ENCODE measurements around the gene HMCN1. TPM values are rescaled to one million over a fixed set of nuclear protein-coding genes. Genes with fewer than 3 reads are reported as not detected.

HMCN1 gene
- total RNA-seq, result 10 to 100 TPM; 10.6 to 17.3 TPM
- long read RNA-seq, donor 1, partial matches to known transcripts, result 5 of 10 reads
- long read RNA-seq, donor 1, other reads (novel, unspliced or antisense), result 5 of 10 reads
- long read RNA-seq, donor 2, partial matches to known transcripts, result 3 of 6 reads
- long read RNA-seq, donor 2, other reads (novel, unspliced or antisense), result 3 of 6 reads

DNA sequence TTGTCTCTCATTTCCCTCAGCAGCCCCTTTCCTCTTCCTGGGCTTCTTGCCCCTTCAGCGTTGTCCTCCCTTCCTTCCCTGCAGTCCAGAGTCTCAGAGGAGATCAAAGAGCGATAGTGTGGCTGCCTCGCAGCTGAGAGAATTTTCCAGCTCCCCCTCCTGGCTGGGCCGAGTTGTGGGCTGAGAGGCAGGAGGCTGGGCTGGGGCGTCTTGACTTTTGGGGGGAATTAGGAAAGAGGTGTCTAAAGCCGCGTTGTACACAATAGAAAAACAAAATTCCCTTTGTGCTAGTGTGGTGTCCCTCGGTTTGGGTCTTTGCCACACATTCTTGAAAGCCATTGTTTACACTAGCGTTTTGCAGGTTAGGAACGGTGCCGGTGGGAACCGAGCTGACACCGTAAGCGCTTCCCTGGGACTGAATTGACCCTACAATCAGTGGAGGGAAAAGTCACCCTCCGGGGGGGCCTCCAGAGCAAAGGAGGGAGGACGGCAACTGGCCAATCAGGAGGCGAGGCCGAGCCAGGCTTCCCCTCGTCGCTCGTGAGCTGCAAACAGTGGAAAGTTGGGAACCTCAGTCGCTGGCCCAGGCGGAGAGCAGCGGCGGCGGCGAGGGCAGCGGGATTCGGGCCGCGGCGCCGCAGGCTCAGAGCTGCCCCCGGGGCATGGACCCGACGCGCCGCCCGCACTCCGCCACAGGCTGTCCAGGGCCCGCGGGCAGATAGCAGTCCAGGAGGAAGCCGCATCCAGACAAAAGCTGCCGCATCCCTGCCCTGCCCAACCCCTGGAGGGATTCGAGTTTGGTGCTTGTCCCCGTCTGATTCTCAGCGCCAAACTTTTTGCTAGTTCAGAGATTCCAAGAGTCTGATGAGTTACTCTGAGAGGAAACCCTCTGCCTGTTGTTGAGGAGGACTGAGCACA, at the start of gene HMCN1:
Gene HMCN1, plus strand, starts transcription at position 574 of the 918 bp plus-strand sequence. CDS start 389 bp downstream, outside the sequence.
- peak; percentile 88 for DNase-seq (ENCODE audit: low spot score)
- intact Hi-C loops (cut with DNase I), result no loop called here

DNA sequence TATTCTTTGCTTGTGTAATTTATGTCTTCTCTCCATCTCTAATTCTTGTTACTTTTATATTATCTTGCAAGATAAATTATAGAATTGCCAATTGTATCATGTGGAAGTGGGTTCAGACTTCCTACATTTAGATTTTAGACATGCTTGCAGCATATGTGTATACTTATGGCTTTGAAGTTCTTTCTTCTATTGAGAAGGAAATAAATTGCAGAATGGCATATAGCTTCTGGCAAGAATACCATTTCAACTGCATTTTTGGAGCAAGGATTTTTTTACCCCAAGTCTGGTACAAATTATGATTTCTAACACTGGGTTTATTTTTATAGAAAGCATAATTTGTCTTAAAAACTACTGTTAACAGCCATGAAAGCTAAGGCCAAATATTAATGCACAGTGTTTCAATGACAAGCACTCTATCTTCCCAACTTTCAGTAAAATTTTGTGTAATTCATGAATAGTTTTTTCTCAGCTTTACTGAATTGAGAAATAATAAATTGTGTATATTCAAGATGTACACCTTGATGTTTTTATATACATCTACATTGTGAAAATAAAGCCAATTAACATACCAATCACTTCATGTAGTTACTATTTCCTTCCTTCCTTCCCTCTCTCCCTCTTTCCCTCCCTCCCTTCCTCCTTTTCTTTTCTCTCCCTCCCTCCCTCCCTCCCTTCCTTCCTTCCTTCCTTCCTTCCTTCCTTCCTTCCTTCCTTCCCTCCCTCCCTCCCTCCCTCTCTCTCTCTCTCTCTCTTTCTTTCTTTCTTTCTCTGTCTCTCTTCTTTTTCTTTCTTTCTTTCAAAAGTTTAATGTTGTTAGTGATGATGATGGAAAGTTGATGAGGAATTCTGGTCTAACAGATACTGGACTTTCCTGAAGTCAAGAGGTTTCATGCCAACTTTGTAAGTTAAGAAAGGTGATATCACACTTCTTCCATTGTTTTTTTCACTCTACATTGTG, 47.1 kb upstream of the HMCN1 start:
- intact Hi-C loops (cut with DNase I), result no loop called here
- no peak for DNase-seq (ENCODE audit: low spot score)

DNA sequence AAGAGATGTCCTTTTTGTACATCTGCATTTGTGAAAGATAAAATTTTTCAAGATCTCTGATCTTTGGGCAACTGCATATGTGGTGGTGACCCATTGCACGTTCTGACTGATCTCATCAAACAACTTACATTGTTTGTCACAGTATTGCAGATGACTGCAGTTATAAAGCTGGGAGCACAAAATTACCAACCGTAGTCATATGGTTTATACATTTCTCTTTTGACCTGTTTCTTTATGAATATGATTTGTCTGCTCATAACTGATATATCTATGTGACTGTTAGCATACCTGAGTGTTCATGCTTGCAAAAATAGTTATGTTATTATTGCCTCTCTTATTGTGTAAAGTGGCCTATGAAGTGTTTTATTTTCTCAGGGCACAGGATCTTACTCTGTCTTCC, 43.7 kb upstream of the HMCN1 start:
- no peak for DNase-seq (ENCODE audit: low spot score)

DNA sequence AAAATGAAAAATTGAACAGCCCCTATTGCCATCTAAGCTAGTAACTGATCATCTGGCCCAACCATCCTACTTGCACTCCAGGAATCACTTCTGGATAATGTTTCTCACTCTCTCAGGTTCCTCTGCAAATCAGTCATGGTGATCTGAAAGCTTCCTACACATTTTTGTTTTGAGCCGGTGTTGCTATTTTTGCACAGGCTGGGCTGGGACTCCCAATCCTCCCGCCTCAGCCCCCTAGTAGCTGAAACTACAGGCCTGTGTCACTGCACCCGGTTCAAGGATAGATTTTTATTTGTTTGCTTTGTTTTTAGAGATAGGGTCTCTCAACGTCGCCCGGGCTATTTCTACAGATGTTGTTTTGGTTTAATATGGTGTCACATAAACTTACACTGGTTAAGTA, 40.5 kb upstream of the HMCN1 start:
- intact Hi-C loops (cut with DNase I), result no loop called here

More for the DNA sequence above, 43.7 kb upstream of the HMCN1 start:
- intact Hi-C loops (cut with DNase I), result no loop called here

GRCh38 chr1:185694081-185694480, 40.1 kb upstream of the HMCN1 start:
- intact Hi-C loops (cut with DNase I), result no loop called here
- no peak for DNase-seq (ENCODE audit: low spot score)

More for the DNA sequence above, 40.5 kb upstream of the HMCN1 start:
- DNase-seq (ENCODE audit: low spot score), result no peak

DNA sequence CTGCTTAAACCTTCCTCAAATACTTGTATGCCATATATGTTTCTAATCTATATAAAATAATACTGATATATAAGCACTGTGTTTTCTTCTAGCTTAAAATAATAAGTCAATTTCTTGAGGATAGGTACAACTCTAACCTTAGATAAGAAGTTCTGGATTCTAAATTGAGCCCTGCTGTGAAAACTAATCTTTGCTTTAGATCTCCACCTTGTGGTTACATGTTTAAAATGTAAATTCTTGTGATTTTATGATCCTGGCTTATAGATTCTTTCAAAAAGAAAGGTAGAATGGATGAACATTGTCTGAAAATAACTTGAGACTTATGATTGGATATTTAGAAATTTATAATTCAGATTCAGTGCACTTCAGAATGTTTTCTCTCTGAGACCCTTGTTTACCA, 38.9 kb upstream of the HMCN1 start:
- DNase-seq (ENCODE audit: low spot score), result no peak
- intact Hi-C loops (cut with DNase I), result no loop called here

- DNase-seq (ENCODE audit: low spot score), result no peak
- intact Hi-C loops (cut with DNase I), result no loop called here
These were observed 37.6 kb upstream of the HMCN1 start for GRCh38 chr1:185696422-185697150.

- intact Hi-C loops (cut with DNase I), result no loop called here
- no peak for DNase-seq (ENCODE audit: low spot score)
These were observed 34.3 kb upstream of the HMCN1 start for GRCh38 chr1:185699874-185700273.

- intact Hi-C loops (cut with DNase I), result no loop called here
- no peak for DNase-seq (ENCODE audit: low spot score)
These were observed 32.5 kb upstream of the HMCN1 start for GRCh38 chr1:185701650-185702049.

- intact Hi-C loops (cut with DNase I), result no loop called here
- DNase-seq (ENCODE audit: low spot score), result no peak
These were observed 30.0 kb upstream of the HMCN1 start for GRCh38 chr1:185704181-185704580.

GRCh38 chr1:185716095-185716494, 18.1 kb upstream of the HMCN1 start:
- DNase-seq (ENCODE audit: low spot score), result no peak

DNA sequence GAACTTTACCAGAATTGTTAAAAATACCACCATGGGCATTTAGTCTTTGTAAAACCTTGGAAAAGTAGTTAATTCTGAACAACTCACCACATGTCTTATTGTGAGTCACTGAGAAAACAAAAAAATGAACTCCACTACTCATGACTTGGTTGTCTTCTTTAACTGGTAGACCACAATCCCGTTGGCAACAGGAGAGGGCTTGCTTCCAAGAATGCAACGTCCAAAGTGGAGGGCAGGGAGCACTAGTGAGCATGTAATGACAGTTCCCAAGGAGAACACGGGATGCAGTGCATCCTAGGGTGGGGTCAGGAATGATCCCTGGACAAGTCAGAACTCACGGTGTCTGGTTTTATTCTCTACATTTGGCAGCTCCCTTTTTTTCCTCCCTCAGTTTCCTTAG, 15.2 kb upstream of the HMCN1 start:
- intact Hi-C loops (cut with DNase I), result loop anchor here in 1 of 2 donors (10.0 kb wide), 1 partner anchor 496 kb away; no protein-coding TSS in a partner anchor
- DNase-seq (ENCODE audit: low spot score), result peak; percentile 86

More at GRCh38 chr1:185716095-185716494, 18.1 kb upstream of the HMCN1 start:
- intact Hi-C loops (cut with DNase I), result loop anchor here in 1 of 2 donors (10.0 kb wide), 1 partner anchor 499 kb away; no protein-coding TSS in a partner anchor

- intact Hi-C loops (cut with DNase I), result no loop called here
- no peak for DNase-seq (ENCODE audit: low spot score)
These were observed 13.4 kb upstream of the HMCN1 start for GRCh38 chr1:185720633-185721272.

DNA sequence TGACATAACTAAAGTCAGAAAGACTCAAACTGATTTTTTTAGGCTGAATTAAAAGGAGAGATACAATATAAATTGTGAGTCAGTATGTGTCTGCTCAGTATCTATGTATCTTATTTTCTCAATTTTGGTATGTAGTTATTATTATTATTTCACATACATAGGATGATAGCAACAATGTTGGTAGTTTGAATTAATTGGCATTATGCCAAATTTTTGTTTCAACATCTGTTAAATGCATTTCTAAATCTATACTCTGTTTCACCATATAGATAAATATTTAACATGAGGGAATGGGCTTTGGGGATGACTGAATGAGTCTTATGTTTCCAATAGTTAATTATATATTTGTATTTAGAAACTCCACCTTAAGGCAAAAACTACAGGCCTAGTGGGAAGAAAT, 12.6 kb upstream of the HMCN1 start:
- intact Hi-C loops (cut with DNase I), result no loop called here

GRCh38 chr1:185722098-185722497, 12.1 kb upstream of the HMCN1 start:
- no peak for DNase-seq (ENCODE audit: low spot score)
- intact Hi-C loops (cut with DNase I), result no loop called here

More for the DNA sequence above, 12.6 kb upstream of the HMCN1 start:
- DNase-seq (ENCODE audit: low spot score), result no peak

DNA sequence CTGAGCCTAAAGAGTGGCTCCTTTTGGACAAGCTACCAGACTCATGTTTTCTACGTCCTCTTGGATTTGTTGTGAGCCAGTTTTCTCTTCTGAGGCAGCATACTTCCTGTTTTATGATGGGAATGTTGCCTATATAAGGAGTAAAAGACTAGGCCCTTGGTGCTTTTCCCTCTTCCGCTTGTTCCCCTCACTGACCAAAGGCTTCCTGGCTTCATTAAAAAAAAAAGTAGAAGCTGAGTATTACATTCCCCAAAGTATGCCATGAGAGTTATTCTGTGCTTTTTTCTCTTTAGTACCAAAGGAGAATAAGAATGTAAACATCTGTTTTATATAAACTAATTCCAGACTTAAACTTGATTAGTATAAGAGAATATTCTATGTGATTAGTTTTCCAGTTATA, 6.5 kb upstream of the HMCN1 start:
- DNase-seq (ENCODE audit: low spot score), result no peak
- intact Hi-C loops (cut with DNase I), result no loop called here

DNA sequence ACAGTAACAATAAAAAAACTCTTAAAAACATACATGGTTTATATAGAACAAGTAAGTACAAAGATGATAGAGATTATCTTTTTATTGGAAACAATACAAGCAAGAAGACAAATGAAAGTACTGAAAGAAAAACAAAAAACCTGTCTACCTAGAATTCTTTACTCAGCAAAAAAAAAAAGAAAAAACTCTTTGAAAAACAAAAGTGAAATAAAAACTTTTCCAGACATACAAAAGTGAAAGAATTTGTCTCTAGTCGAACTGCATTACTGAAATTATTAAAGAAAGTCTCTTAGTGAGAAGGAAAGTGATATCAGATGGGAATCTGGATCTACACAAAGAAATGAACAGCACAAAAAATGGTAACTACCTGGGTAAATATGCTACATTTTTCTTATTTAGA, 2.7 kb upstream of the HMCN1 start:
- intact Hi-C loops (cut with DNase I), result no loop called here
- DNase-seq (ENCODE audit: low spot score), result no peak

DNA sequence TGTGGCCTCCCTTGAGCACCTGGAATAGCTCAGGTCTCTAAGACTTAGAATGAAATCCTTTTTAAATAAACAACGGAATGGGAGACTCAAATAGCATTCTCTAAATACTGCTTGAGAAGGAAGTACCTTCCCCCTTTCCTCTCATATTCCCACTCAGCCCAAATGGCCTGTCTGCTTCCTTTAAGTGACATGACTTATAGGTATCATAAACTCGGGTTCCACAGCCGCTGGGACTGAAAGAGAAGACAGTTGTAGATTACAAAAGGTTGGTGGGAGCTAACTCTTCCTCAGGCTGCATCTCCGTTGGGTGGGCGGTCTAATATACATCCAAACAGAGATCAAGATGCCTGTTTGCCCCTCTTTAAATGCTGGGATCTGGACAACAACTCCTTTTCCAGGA, 1.2 kb upstream of the HMCN1 start:
- no peak for DNase-seq (ENCODE audit: low spot score)
- intact Hi-C loops (cut with DNase I), result no loop called here
